OCI-LY7 (cell line): Measurements from ENCODE around the gene LIN7A.

Experiments used
- CTCF ChIP-seq: fragments of 200-600 bp; sonication (generic); conservative IDR thresholded peaks from 2 replicates; pipeline ENCODE4 v1.5.1; 2014; ENCODE audit warnings: mild to moderate bottlenecking, antibody characterized with exemption, low read length, moderate library complexity, mixed read lengths
- EZH2phosphoT487 ChIP-seq: fragments of 200-600 bp; sonication (generic); IDR thresholded peaks from 2 replicates; pipeline ENCODE4 v1.6.1; 2018; ENCODE audit warnings: low read depth, borderline replicate concordance, mild to moderate bottlenecking, mixed run types, antibody characterized with exemption, low read length, moderate library complexity, mixed read lengths

GRCh38 chr12:80979251-80979650, 41.5 kb upstream of the LIN7A start:
- TF ChIP-seq CTCF (no peak), EZH2phosphoT487 (no peak)
